Posterior vena cava (tissue), 2 donors: ENCODE measurements around the gene CSNK1G3. TPM values are rescaled to one million over a fixed set of nuclear protein-coding genes. Genes with fewer than 3 reads are reported as not detected.

Experiments
- DNase-seq: peaks from one replicate; pipeline ENCODE4 v3.0.0-alpha.2; 2020; ENCODE audit warnings: low spot score
- intact Hi-C, 2 donors: fragments of 100-400 bp; cut with DNase I; formaldehyde crosslinking; loops; one replicate each; pipeline versions ENCODE4 v1.14.1 to v1.14.2; 2022 to 2023
- total RNA-seq, 2 donors: library from RNA; stranded (reverse); fragmentation: NEBNext Ultra II Directional; extraction: Animal tissue kit (Norgen Biotek cat#: 25700); gene quantifications; one replicate each; pipeline ENCODE4 v1.2.1, GENCODE V29; 2021
- donor health status: DM: yes; HTN: yes; CAD: no.
- donor health status: DM: yes; HTN: yes; CAD: no.

The CSNK1G3 gene
- total RNA-seq, 2 donors from 2014 or later: 42.9 to 49.8 TPM

DNA sequence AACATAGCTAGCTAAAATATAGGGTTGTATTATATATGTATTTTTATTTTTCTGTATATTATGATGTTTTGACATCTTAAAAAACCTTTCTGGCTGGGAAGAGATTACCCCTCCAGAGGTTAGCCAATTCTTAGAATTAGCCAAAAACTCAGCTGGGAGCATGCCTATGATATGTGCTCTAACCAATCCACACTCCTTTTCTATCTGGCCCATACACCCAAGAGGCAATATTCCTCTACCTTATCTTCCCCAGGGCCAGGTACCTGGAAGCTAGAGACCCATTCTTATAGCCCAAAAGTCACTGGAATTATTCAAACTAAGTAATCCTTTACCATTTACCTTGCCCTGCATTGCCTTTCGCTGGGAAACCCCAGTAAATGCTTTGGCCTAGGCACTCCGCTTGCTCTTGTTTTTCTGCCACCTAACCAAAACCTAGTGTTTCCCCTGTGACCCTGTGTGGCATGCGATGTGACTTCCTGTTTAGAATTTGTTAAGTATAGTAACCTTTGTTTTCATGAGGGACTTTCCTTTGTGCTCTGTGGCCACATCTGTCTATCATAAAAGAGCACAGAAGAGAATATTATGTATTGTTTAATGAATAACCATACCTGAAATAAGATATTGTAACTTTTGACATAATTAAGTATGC, 37.4 kb downstream of the CSNK1G3 start:
- no peak for DNase-seq
- intact Hi-C loops: no loop called here

DNA sequence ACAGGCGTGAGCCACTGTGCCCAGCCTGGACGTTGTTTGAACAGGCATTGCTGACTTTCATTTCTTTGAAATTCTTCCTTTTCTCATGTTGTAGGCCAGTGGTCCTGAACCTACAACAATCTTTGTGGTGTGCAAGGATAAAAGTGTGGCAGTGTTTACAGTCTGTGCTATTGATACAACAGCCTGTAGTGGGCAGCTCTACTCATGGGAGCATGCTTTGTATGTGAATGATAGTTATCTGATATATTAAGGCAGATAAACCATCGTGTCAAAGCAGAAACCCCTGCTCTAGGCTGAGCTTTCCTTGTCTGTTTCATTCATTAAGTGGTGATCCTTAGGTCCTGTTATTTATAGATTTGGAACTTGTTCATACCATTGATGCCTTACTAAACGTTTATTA, 42.6 kb downstream of the CSNK1G3 start:
- intact Hi-C loops: no loop called here
- DNase-seq: no peak

DNA sequence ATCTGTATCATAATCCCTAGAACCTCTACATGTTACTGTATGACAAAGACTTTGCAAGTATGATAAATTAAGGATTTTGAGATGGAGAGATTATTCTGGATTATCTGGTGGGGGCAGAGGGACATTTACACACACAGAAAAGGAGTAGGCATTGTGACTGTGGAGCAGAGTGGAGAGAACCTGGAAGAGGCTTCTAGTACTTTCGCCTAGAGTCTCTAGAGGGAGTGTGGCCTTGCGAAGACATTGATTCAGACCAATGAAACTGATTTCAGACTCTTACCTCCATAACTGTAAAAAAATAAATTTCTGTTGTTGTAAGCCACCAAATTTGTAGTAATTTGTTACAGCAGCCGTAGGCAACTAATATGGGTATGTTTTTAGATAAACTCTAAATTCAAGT, 45.9 kb downstream of the CSNK1G3 start:
- intact Hi-C loops: no loop called here
- no peak for DNase-seq

DNA sequence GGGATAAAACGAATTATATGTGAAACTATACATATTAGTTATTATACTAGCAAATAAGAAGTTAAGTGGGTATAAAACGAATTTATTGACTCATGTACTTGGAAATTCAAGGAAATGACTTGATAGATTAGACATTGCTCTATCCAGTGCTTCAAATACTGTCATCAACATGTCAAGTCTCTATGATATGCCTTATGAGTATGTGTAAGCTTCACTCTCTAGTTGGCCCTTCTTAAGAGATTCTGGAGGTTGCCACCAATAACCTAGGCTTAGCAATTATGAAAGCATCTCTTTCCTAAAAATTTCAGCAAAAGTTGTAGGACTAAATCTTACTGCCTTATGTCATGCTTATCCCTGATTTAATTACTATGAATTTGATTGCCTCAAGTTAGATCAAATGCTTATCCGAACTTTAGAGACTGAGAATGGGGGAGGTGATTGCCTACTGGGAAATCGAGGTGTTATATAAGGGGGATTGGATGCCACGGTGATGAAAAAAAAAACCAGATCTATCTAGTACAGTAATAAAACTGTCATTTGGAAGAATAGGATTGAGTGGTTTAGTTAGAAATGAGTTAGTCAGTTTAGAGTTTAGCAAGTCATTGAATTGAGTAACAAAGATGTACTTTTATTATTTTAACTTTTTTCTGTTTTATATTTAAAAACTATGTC, 46.9 kb downstream of the CSNK1G3 start:
- intact Hi-C loops: no loop called here
- no peak for DNase-seq

DNA sequence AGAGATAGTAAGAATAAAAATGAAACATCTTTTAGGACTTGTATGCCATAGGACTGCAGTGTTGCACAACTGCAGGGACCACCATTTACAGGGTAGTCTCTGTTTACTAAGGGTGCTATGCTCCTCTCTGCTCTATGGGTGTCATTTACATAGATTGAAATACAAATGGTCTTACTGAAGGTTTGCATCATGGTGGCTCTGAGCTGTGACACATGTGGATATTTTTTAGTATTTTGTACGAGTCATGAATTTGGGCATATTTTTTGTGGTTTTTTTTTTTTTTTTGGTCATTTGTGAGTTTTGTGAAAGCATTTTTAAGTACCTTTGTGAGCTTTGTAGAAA, 47.4 kb downstream of the CSNK1G3 start:
- no peak for DNase-seq
- intact Hi-C loops: no loop called here

DNA sequence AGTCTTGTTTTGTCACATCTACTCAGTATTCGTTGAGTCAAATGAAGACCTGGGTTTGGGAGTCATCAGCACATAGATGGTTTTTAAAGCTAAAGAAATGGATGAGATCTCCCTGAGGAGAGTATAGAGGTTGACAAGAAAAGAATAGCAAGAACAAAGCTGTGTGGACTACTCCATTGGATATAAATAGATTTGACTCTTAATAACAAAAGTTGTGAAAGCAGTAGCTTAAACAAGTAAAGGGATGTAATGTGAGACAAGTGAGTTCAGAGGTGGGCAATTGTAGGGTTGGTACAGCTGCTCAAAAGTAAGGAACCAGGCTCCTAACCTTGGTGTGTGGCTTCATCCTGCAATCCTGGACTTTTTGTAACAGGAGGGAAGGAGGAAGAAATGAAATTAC, 49.3 kb downstream of the CSNK1G3 start:
- DNase-seq: no peak
- intact Hi-C loops: no loop called here

DNA sequence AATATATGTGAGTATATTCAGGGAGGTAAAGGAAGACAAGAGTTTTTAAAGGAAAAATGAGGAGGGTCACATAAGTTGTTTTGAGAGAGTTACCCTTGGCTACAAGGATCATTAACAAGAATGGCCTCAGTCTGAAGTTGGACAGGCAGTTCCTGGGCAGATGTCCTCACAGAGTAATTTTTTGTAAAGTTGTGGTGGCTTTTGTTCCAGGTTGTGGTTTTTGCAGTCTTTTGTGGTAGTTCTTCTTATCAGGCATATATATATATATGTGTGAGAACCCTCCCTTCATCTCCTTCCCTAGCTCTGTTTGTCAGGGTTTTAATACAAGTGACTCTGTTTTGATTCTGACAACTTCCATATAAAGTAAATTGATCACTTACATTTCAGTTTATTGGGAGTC, 60.0 kb downstream of the CSNK1G3 start:
- intact Hi-C loops: no loop called here
- no peak for DNase-seq

DNA sequence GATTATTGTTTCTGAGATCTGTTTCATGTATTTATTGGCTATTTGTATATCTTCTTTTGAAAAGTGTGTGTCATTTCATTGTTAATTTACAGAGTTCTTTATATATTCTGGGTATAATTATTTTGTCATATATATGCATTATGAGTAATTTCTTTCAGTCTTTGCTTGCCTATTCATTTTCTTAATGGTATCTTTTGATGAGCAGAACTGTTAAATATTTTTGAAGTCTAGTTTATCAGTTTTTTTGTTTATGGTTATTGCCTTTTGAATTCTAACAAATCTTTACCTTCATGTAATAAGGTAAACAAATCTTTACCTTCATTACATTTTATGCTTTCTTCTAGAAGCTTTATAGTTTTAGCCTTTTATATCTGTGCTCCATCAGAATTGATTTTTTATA, 66.4 kb downstream of the CSNK1G3 start:
- DNase-seq: no peak
- intact Hi-C loops: no loop called here

DNA sequence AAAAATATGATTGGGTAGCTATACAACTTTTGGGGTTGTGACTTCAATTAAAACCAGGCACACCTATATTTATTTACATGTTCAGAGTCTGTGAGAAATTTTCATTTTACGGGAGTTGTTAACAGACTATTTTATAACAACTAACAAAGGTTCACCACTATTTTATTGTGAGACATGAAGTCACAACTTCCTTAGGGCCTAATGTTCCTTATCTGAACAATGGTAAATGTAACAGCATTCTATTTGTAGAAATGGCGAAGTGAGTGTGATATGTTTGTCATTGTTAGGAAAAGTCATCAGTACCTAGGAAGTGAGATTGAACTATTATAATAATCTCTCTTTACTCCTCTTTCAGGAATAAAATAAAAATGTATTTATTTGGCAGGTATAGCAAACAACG, 67.4 kb downstream of the CSNK1G3 start:
- intact Hi-C loops: no loop called here
- DNase-seq: no peak

DNA sequence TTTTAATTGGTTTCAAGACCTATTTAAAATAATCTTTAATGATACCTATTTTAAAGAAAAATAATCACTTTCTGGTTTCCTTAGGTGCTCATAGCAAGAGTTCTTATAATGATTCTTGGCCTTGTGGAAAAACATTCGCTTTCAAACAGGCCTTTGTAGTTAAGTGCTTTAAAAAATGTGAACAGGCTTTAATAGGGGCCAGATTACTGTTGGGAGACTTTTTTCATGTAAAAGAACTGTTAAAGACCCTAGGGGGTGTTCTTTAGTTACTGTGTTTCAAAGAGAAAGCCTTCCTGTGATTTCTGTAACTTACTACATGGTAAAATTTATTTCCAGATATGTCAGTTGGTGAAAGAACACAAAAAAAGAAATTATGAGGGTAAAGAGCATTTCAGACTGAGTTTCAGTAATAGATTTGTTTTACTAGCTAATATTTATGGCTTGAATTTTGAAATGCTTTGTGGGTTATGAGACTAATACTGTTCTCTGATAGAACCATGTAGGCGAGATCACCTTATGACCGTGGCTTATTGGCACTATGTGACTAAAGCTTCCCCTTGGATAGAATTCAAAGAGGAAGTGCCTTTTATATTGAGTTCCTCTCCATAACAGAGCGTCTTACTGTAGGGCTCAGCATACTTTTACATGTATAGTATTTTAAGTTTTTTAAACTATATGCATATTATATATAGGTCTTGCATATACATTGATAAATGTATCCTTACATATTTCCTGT, 70.7 kb downstream of the CSNK1G3 start:
- intact Hi-C loops: no loop called here

DNA sequence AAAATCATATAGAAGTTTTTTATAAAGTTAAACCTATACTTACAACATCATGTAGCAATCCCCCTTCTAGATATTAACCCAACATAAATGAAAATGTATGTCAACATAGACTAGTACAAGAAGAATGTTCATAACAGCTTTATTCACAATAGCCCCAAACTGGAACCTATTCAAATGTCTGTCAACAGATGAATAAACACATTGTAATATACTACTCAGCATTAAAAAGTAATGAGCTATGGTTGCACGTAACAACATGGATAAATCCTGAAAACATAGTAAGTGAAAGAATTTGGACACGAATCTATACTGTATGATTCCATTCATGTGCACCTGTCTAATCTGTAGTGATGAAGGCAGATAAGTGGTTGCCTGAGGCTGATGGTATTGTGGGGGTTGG, 73.9 kb downstream of the CSNK1G3 start:
- DNase-seq: no peak
- intact Hi-C loops: no loop called here

More for the DNA sequence above, 70.7 kb downstream of the CSNK1G3 start:
- no peak for DNase-seq

DNA sequence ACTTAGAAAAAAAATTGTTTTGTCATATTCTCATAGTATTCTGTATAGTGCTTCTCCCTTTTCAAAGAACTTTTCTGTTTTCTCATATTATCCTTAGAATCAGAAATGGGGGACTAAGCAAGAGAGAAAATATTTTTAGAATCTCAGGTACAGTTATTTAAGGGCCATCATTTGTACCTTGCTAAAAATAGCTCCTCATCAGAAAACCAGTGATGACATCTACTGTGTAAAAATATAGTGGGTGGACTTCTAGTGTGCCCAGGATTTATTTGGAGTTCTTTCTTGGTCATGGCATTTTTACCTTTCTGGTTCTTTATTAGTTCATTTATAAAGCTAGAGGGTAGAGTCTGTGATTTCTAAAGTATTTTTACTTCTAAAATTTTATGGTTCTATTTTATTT, 82.5 kb downstream of the CSNK1G3 start:
- intact Hi-C loops: no loop called here
- DNase-seq: no peak

DNA sequence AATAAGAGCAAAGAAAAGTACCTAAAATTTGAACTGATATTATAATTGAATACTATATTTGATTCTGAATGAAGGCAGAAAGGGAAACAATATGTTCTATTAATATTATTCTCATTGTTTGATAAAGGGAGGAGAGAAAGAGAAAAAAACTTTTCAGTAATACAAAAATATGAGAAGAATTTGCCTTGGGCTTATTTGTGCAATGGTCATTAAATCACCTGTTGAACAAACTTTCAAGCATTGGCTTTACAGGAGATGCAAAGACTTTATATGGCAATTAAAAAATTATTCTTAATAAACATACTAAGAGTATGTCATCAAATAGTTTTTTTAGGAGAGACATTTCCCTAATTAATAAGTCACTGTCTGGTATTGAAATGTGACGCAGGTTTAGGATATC, 85.0 kb downstream of the CSNK1G3 start:
- DNase-seq: no peak
- intact Hi-C loops: no loop called here

DNA sequence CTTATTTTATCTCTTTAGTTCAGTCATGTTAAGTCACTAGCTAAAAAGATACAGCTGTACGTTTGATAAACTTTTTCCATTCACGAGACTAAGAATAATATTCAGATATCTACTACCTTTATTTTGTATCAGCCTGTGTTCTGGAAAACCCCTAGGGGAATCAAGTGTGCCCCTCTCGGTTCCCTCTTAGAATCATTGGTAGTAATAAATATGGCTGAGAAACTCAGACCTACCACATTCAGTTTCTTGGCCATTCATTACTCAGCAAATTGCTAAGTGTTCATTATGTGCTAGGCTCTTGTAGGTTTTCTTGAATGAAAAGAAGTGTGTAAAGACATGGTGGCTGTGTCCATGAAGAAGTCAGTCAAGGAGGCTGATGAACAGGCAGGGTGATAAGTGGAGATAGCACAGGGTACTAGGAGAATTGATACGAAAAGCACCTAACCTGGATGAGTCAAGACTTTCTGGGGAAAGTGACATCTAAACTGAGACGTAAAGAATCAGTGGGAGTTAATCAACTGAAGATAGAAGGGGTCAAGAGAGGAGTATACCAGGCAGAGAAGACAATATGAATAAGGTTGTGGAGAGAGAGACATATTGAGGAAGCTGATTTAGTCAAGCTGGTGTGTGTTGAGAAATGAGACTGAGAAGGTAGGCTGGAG, 86.2 kb downstream of the CSNK1G3 start:
- intact Hi-C loops: no loop called here
- no peak for DNase-seq

DNA sequence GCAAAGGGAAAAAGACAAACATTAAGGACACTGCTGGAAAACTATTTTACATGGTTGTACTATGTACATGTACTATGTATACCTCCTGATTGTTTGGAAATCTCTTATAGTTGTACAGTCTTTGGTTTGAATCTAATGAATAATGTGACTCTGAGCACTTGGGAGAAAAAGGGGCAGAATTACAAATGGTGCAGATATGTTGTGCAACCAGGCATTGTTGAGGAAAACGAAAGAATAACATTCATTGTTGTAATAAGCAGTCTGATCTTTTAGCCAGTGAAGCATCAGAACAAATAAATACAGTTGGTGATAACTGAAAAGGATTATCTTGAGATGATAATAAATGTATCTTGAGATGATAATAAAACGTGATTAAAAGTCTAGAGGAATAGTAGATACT, 87.2 kb downstream of the CSNK1G3 start:
- intact Hi-C loops: no loop called here
- DNase-seq: no peak

DNA sequence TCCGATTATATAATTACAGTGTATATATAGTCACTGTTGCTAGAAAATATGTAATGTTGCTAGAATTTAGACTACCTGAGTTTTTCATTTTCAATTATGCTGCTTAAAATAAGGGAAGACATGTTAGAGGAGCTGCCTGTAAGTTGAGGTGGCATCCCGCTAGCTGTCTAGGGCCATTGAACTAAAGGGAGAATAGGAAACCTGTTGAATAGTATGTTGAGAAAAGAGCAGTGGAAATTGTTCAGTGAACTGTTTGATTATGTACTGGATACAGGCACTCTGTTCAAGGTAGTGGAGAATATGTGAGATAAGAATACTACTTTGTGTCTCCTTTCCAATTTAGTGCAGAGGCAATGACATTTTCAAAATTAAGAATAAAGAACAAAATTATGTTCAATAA, 89.6 kb downstream of the CSNK1G3 start:
- no peak for DNase-seq
- intact Hi-C loops: no loop called here

DNA sequence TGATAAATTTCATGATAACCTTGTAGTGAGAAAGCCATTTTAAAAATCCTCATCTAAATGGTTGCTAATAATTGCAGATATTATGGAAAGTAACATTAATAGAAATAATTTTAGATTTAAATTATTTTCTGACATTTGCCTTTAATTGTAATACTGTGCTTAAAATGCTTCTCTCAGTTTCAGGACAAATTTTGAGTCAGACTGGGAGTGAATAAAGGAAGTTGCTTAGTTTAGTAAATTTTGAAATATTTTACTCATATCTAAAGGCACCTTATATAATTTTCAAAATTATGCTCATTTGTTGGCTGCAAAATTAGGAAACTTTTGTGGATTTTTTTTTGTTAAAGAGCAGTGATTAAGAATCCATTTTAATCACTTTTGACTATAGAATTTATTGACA, 93.8 kb downstream of the CSNK1G3 start:
- intact Hi-C loops: no loop called here

DNA sequence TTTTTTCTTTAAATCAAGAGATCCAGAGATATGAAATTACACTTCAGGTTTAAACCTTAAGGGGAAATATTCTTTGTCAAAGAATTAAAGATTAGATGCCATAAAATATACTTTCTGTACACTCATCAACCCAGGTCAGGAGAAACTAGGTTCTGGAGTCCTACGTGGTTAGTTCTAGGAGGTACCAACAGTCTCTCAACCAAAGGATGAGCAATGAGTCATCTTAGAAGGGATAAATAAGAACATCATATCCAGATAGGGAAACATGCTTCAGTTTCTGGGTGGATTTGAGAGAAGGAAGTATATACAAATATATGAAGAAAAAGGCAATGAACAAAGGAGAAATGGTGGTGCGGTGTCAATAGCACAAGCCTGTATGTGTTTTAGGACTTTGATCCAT, 98.2 kb downstream of the CSNK1G3 start:
- intact Hi-C loops: loop anchor here in 1 of 2 donors (5.0 kb wide), 1 partner anchor 183 kb away; no protein-coding TSS in a partner anchor
- no peak for DNase-seq

More for the DNA sequence above, 93.8 kb downstream of the CSNK1G3 start:
- no peak for DNase-seq

DNA sequence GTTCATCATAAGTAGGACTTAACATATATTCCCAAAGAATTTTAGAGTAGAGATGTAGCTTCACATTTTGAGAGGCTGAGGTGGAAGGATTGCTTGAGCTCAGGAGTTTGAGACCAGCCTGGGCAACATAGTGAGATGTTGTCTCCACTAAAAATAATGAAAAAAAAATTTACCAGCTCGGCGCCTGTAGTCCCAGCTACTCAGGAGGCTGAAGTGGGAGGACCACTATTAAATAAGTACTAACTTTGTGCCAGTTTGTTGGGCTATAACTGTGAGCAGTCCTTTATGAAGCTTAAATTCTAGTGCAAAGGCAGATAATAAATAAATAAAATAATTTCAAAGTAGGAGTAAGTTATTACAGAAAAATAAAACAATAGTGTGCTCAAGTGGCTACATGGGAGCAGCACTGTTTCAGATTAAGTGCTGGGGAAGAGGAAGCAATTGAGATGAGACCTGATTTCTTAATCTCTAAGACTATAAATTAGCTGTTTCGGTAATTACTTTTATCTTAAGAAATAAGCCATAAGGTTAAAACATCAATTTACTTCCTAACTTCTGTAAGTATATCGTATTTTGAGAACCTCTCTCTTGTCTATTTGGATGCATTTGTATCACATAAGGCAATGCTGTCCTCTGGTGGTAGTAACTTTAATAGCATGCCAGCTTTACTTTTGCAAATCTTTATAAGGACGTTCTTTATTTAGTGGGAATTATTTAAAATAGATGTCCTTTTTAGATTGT, 98.9 kb downstream of the CSNK1G3 start:
- DNase-seq: no peak
- intact Hi-C loops: loop anchor here in 1 of 2 donors (5.0 kb wide), 1 partner anchor 184 kb away; no protein-coding TSS in a partner anchor

DNA sequence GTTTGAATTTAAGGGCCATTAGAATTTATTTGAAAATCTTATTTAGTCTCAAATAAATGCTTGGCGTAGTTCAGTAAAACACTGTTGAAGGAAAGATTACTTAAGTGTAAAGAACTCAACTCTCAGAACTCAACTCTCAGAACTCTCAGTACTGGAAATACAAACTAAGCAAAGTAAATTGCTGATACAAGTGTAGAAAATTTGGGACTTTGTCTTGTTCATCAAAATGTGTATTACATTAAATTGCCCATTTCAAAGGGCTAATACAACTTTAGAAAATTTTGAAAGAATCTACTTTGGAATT, 99.4 kb downstream of the CSNK1G3 start:
- no peak for DNase-seq
- intact Hi-C loops: loop anchor here in 1 of 2 donors (5.0 kb wide), 1 partner anchor 184 kb away; no protein-coding TSS in a partner anchor
